Measurements from ENCODE around the gene CDC42.

DNA sequence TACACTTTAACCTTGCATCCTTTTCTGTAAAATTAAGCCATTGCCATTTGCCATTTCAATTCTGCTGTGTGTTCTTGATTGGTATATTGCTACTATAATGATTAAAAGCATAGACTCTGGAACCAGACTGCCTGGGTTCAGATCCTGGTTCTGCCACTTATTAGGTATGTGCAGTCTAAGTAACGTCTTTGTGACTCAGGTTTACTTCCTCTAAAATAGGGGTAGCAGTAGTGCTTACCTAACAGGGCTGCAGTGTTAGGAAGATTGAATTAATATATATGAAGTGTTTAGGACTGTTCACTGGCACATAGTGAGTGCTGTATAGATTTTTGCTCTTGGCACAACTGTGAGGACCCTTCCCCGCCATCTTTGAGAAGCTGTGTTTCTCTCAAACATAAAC, 4.4 kb downstream of the CDC42 start:
- TF ChIP-seq, protein P1, sequence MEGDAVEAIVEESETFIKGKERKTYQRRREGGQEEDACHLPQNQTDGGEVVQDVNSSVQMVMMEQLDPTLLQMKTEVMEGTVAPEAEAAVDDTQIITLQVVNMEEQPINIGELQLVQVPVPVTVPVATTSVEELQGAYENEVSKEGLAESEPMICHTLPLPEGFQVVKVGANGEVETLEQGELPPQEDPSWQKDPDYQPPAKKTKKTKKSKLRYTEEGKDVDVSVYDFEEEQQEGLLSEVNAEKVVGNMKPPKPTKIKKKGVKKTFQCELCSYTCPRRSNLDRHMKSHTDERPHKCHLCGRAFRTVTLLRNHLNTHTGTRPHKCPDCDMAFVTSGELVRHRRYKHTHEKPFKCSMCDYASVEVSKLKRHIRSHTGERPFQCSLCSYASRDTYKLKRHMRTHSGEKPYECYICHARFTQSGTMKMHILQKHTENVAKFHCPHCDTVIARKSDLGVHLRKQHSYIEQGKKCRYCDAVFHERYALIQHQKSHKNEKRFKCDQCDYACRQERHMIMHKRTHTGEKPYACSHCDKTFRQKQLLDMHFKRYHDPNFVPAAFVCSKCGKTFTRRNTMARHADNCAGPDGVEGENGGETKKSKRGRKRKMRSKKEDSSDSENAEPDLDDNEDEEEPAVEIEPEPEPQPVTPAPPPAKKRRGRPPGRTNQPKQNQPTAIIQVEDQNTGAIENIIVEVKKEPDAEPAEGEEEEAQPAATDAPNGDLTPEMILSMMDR (IDR thresholded peaks at IDR 0.05; ENCODE audit: low read depth, low read length): no peak
- no peak for TF ChIP-seq EZH2phosphoT487 (IDR thresholded peaks at IDR 0.05; ENCODE audit: low read depth)

Data from OCI-LY3 (cell line).